ENCODE measurements around the gene PRICKLE1.
"Not testable (repeated sequence)": the region's sequence is repeated elsewhere in the genome, so short reads cannot be mapped to it uniquely, and the experiment has no call there.

PRICKLE1 gene

GRCh38 chr12:42552822-42553221, 36.7 kb downstream of the PRICKLE1 start:
- no peak for FAIRE-seq

GRCh38 chr12:42550800-42551199, 38.7 kb downstream of the PRICKLE1 start:
- FAIRE-seq, result no peak

GRCh38 chr12:42546709-42547108, 42.8 kb downstream of the PRICKLE1 start:
- FAIRE-seq, result no peak

GRCh38 chr12:42541965-42542364, 47.6 kb downstream of the PRICKLE1 start:
- no peak for FAIRE-seq

GRCh38 chr12:42541308-42541707, 48.2 kb downstream of the PRICKLE1 start:
- not testable (repeated sequence) for FAIRE-seq

- no peak for FAIRE-seq
Observed at GRCh38 chr12:42539696-42540095, 49.9 kb downstream of the PRICKLE1 start.

- FAIRE-seq, result no peak
Observed at GRCh38 chr12:42538203-42538602, 51.3 kb downstream of the PRICKLE1 start.

- no peak for FAIRE-seq
Observed at GRCh38 chr12:42534184-42534838, 55.2 kb downstream of the PRICKLE1 start.

GRCh38 chr12:42530284-42530683, 59.3 kb downstream of the PRICKLE1 start:
- no peak for FAIRE-seq

- no peak for FAIRE-seq
Observed at GRCh38 chr12:42525444-42525843, 64.1 kb downstream of the PRICKLE1 start.

- FAIRE-seq, result no peak
Observed at GRCh38 chr12:42524716-42525115, 64.8 kb downstream of the PRICKLE1 start.

GRCh38 chr12:42516573-42516972, 73.0 kb downstream of the PRICKLE1 start:
- FAIRE-seq, result no peak

GRCh38 chr12:42511656-42512055, 77.9 kb downstream of the PRICKLE1 start:
- FAIRE-seq, result no peak

GRCh38 chr12:42510823-42511222, 78.7 kb downstream of the PRICKLE1 start:
- no peak for FAIRE-seq

GRCh38 chr12:42508913-42509460, 80.6 kb downstream of the PRICKLE1 start:
- no peak for FAIRE-seq

- no peak for FAIRE-seq
Observed at GRCh38 chr12:42507565-42507964, 82.0 kb downstream of the PRICKLE1 start.

- FAIRE-seq, result no peak
Observed at GRCh38 chr12:42507081-42507480, 82.5 kb downstream of the PRICKLE1 start.

- FAIRE-seq, result no peak
Observed at GRCh38 chr12:42504049-42504448, 85.5 kb downstream of the PRICKLE1 start.

- FAIRE-seq, result no peak
Observed at GRCh38 chr12:42502682-42503081, 86.9 kb downstream of the PRICKLE1 start.

GRCh38 chr12:42498549-42499247, 90.8 kb downstream of the PRICKLE1 start:
- FAIRE-seq, result no peak

GRCh38 chr12:42496886-42497285, 92.7 kb downstream of the PRICKLE1 start:
- no peak for FAIRE-seq

- FAIRE-seq, result no peak
Observed at GRCh38 chr12:42495244-42495643, 94.3 kb downstream of the PRICKLE1 start.

- no peak for FAIRE-seq
Observed at GRCh38 chr12:42492267-42492666, 97.3 kb downstream of the PRICKLE1 start.

GRCh38 chr12:42490261-42490842, 99.2 kb downstream of the PRICKLE1 start:
- FAIRE-seq, result no peak

Data from islet of Langerhans (tissue), 1 donor.